Chondrocyte (in vitro differentiated cells): ENCODE data around the gene FARP1. TPM values are rescaled to one million over a fixed set of nuclear protein-coding genes. Genes with fewer than 3 reads are reported as not detected.

Experiments
- DNase-seq: peaks from one replicate; pipeline ENCODE4 v3.0.0; 2021; ENCODE audit warnings: mixed read lengths, low spot score
- H3K27ac Mint-ChIP-seq: one replicate; pipeline ENCODE4 v1.8.0; 2021; ENCODE audit warnings: mild to moderate bottlenecking, moderate library complexity, mixed read lengths; ENCODE audit not compliant: unreplicated experiment
- H3K27me3 Mint-ChIP-seq: 2 replicates; pipeline ENCODE4 v1.8.0; 2021; ENCODE audit warnings: low read depth, mixed read lengths
- H3K36me3 Mint-ChIP-seq: 2 replicates; pipeline ENCODE4 v1.8.0; 2021; ENCODE audit warnings: low read depth, mixed read lengths
- H3K4me1 Mint-ChIP-seq: 2 replicates; pipeline ENCODE4 v1.8.0; 2021; ENCODE audit warnings: low read depth, mild to moderate bottlenecking, mixed read lengths
- H3K4me3 Mint-ChIP-seq: one replicate; pipeline ENCODE4 v1.8.0; 2021; ENCODE audit warnings: mild to moderate bottlenecking, moderate library complexity, mixed read lengths; ENCODE audit not compliant: unreplicated experiment
- H3K9me3 Mint-ChIP-seq: 2 replicates; pipeline ENCODE4 v1.8.0; 2021; ENCODE audit warnings: low read depth, mixed read lengths
- total RNA-seq: library from RNA; stranded (reverse); gene quantifications from 3 replicates; pipeline ENCODE4 v1.2.1, GENCODE V29; 2021
- TF ChIP-seq, protein P1 (sequence below): fragments of 200-600 bp; sonication (generic); IDR thresholded peaks from 2 replicates; pipeline ENCODE4 v1.5.0; 2021; ENCODE audit warnings: antibody characterized with exemption, mild to moderate bottlenecking, moderate library complexity

FARP1 gene
- total RNA-seq, 1 donor from 2014 or later, result 331 TPM

DNA sequence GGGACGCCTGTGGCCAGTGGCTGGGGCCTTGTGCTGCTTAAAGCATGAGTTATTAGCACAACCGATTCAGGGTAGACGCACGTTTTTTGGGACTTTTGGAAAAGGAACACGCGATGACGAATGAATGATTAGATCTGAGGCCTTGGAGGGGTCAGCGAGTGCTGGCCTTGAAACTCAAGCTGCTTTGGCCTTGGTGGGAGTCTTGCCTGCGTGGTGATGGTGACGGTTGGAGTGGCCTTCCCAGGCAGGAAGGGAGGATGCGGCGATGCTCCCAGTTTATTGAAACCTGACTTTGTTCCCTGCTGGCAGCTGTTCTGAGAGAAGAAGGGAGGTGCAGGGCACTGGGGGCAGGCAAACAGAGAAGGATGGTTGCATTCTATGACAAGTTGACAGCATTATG, 97.2 kb downstream of the FARP1 start:
- no peak for DNase-seq
- Mint-ChIP-seq H3K27ac (peak overlapping the region; percentile 2), H3K27me3 (no peaks in the 10 kb centered on the region), H3K36me3 (peaks cover 6% of the 10 kb centered on the region), H3K9me3 (no peaks in the 10 kb centered on the region), H3K4me3 (no peak overlapping the region), H3K4me1 (peaks cover 72% of the 10 kb centered on the region)
- TF ChIP-seq, protein P1, sequence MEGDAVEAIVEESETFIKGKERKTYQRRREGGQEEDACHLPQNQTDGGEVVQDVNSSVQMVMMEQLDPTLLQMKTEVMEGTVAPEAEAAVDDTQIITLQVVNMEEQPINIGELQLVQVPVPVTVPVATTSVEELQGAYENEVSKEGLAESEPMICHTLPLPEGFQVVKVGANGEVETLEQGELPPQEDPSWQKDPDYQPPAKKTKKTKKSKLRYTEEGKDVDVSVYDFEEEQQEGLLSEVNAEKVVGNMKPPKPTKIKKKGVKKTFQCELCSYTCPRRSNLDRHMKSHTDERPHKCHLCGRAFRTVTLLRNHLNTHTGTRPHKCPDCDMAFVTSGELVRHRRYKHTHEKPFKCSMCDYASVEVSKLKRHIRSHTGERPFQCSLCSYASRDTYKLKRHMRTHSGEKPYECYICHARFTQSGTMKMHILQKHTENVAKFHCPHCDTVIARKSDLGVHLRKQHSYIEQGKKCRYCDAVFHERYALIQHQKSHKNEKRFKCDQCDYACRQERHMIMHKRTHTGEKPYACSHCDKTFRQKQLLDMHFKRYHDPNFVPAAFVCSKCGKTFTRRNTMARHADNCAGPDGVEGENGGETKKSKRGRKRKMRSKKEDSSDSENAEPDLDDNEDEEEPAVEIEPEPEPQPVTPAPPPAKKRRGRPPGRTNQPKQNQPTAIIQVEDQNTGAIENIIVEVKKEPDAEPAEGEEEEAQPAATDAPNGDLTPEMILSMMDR, result no peak

DNA sequence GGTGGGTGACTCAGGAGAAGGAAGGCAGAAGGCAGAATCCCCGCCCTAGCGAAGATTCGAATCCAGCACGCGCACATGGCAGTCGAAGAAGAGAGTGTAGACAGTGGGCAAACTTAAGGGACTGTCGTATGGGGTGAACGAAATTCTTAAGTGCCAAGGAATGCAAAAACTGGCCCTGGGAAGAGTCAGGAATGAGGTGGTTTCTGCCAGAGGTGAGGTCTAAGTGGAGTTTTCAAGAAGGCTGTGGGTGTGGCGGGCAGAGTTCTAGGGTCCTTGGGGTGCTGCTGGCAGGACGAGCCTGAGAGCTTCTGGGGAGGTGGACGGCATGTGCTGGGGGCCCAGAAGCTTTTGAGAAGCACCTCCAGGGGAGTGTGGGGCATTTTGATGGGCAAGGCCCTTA, 98.1 kb downstream of the FARP1 start:
- Mint-ChIP-seq H3K4me3 (no peak overlapping the region), H3K27me3 (no peaks in the 10 kb centered on the region), H3K27ac (peak overlapping the region; percentile 41), H3K36me3 (peaks cover 6% of the 10 kb centered on the region), H3K9me3 (no peaks in the 10 kb centered on the region), H3K4me1 (peaks cover 71% of the 10 kb centered on the region)
- TF ChIP-seq, protein P1, result no peak
- DNase-seq, result no peak

DNA sequence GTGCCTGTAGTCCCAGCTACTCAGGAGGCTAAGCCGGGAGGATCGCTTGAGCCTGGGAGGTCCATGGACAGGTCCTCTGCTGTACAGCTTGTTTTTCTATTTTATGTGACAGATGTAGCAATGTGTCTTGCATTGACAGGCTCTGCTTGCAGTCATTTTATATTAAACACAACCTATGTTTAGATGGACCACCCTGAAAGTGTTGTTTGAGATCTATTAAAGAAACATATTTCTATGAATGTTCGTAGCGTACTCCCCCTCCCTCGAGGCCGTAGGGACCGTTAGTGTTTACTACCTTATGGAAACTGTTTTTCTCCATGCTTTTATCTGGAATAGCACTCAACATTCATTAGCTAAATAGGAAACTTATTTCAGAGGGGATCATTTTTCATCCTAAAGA, 99.1 kb downstream of the FARP1 start:
- TF ChIP-seq, protein P1, result no peak
- H3K27ac Mint-ChIP-seq, result peak overlapping the region; percentile 13
- no peak for DNase-seq
- H3K9me3 Mint-ChIP-seq, result no peaks in the 10 kb centered on the region
- H3K36me3 Mint-ChIP-seq, result peaks cover 6% of the 10 kb centered on the region
- no peak overlapping the region for H3K4me3 Mint-ChIP-seq
- H3K27me3 Mint-ChIP-seq, result no peaks in the 10 kb centered on the region
- H3K4me1 Mint-ChIP-seq, result peaks cover 65% of the 10 kb centered on the region

DNA sequence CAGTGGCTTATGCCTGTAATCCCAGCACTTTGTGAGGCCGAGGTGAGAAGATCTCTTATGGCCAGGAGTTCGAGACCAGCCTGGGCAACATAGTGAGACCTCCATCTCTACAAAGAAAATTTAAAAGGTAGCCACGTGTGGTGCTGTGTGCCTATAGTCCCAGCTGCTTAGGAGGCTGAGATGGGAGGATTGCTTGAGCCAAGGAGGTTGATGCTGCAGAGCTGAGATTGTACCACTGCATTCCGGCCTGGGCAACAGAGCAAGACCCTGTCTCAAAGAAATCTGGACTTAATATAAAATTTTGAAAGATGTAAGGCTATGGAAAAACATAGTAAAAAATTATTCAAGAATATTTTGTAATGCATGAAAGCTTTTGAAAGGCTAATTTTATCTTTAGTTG, 99.5 kb downstream of the FARP1 start:
- H3K27ac Mint-ChIP-seq, result peak overlapping the region; percentile 27
- H3K4me3 Mint-ChIP-seq, result no peak overlapping the region
- peaks cover 66% of the 10 kb centered on the region for H3K4me1 Mint-ChIP-seq
- no peaks in the 10 kb centered on the region for H3K9me3 Mint-ChIP-seq
- H3K27me3 Mint-ChIP-seq, result no peaks in the 10 kb centered on the region
- TF ChIP-seq, protein P1, result no peak
- DNase-seq, result no peak
- H3K36me3 Mint-ChIP-seq, result peaks cover 8% of the 10 kb centered on the region

DNA sequence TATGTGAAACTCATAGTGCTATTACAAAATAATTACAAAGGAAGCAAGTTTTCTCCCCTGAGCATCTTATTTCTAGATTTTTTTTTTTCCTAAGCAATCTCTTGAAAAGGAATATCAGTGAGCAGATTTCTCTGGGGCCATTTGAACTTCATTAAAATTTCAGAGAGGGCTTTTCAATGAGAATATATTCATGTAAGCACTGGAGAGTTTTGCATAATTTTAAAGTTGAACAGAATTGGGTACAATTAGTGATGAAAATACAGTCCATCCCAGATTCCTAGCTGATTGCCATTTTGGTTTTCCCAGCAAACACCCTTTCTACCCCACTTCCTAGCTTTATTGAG, 101.0 kb downstream of the FARP1 start:
- Mint-ChIP-seq H3K4me1 (peaks cover 54% of the 10 kb centered on the region), H3K4me3 (no peak overlapping the region), H3K27me3 (no peaks in the 10 kb centered on the region), H3K36me3 (peaks cover 7% of the 10 kb centered on the region), H3K27ac (no peak overlapping the region), H3K9me3 (no peaks in the 10 kb centered on the region)
- TF ChIP-seq, protein P1, result no peak
- DNase-seq, result no peak
